Measurements from ENCODE around the gene STARD5.

STARD5 gene

GRCh38 chr15:81274931-81275707, 48.8 kb downstream of the STARD5 start:
- peak; percentile 96 for DNase-seq (ENCODE audit: low read depth, low spot score)

DNA sequence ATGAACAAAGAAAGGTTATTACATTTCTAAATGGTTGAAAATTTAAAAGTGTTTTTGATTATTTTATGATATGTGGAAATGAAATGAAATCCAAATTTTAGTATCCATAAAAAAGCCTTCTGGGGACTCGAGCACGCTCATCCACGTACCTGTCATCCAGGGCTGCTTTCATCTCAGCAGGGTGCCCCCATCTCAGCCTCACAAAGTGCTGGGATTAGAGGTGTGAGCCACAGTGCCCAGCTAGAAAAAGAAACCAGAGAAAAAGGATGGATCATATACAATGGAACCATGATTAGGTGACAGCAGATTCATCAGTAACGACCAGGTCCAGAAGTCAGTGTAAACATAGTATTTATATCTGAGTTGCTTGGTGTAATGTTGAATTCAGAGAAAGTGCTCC, 49.7 kb downstream of the STARD5 start:
- no peak for DNase-seq (ENCODE audit: low read depth, low spot score)

DNA sequence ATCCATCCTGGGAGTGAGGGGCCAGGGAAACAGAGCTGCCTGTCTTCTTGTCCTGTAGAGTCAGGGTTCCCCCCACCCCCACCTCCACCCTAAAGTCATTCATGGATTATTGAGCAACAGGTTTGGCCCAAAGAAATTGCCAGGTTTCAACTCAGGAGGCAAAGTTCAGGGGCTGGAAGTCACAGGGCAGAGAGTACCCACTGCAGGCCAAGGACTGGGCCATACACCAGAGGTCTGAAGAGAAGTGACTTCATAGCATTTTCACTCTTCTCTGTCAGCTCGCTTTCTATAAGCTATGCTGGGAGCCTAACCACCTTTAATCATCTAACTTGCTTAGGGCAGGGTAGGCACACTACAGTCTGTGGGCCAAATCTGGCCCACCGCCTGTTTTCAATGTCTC, 50.1 kb downstream of the STARD5 start:
- DNase-seq (ENCODE audit: low read depth, low spot score) = no peak

- DNase-seq (ENCODE audit: low read depth, low spot score) = no peak
Observed at GRCh38 chr15:81273200-81273599, 50.7 kb downstream of the STARD5 start.

- no peak for DNase-seq (ENCODE audit: low read depth, low spot score)
Observed at GRCh38 chr15:81271761-81272644, 51.9 kb downstream of the STARD5 start.

GRCh38 chr15:81270781-81271491, 53.0 kb downstream of the STARD5 start:
- DNase-seq (ENCODE audit: low read depth, low spot score) = no peak

- DNase-seq (ENCODE audit: low read depth, low spot score) = no peak
Observed at GRCh38 chr15:81270188-81270587, 53.8 kb downstream of the STARD5 start.

DNA sequence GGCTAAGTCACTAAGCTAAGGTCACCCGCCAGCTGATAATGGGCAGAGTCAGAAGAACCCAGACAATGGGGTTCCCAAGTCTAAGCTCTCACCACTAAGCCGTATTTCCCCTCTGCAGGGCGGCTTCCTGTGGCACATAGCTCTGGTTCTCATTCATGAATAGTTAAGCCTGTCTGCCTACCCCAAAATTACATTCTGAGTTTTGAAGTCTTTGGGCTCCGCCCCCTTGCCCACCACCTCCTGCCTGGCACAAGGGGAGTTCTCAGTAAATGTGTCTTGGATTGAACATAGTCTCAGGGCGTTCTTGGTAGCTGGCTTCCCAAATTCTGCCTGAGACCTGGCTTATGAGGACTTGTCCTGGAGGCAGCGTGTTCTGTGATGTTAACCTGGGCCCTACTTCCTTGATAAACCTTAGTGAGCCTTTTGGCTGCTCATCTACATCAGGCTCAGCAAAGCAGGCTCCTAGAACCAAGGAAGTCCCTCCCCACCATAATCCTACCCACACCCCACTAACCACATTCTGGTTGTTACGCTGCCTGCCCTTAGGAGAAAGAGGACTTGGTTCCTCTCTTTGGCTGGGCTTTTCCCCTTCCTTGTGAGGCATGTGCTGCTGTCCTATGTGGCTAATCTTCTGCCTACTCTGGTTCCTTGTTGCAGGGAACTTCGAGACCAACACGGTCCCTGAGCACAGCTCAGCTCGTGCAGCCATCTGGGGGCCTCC, 54.9 kb downstream of the STARD5 start:
- DNase-seq (ENCODE audit: low read depth, low spot score) = no peak

DNA sequence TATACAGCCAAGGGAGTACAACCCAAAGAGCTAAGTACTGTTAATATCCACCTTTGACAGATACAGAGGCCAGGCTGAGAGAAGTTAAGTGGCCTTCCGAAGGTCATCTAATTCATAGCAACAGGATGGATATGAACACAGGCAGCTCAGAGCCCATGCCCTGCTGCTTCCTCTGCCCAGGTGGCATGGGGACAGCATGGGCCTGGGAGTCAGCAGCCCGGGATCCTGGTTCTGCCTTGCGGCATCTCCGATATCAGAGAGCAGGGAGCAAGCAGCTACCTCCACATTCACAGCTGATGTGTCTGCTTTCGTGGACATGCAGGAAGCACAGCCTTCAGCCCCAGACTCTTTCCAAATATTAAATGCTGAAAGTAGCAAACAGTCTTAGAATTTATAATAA, 55.6 kb downstream of the STARD5 start:
- no peak for DNase-seq (ENCODE audit: low read depth, low spot score)

DNA sequence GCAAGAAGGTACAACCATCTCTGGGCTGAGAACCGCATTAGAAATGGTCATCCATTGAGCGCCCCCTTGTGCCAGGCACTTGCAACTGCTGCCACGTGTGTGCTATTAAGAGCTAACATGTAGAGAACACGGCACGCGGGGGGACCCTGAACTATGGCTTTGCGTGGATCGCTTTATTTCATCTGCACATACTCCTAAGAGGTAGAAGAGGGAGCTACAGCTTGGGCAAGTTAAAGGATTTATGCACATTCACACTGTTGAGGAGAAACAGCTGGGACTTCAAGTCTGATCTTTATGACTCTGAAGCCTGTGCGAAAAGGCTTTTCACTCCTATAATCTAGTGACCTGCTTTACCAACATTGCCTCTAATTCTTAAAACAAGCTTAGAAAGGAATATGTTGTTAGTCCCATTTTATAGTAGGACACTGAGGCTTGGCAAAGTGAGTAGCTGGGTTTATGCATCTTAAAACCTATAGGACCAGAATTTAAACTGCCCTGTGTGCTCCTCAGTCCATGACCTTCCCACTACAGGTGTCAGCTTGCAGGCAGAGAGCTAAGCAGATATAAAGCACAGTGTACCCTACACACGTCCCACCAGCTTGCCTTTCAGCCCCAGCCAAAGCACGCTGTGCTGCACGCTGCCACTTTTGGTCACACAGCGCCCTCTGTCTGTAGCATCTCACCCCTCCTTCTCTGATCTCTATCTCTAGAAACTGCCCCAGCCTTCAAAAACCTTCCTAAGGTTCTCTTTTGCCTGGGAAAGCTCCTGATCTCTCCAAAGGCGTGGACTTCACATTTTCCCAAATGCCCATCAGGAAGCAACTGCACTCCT, 57.8 kb downstream of the STARD5 start:
- DNase-seq (ENCODE audit: low read depth, low spot score) = peak; percentile 89

DNA sequence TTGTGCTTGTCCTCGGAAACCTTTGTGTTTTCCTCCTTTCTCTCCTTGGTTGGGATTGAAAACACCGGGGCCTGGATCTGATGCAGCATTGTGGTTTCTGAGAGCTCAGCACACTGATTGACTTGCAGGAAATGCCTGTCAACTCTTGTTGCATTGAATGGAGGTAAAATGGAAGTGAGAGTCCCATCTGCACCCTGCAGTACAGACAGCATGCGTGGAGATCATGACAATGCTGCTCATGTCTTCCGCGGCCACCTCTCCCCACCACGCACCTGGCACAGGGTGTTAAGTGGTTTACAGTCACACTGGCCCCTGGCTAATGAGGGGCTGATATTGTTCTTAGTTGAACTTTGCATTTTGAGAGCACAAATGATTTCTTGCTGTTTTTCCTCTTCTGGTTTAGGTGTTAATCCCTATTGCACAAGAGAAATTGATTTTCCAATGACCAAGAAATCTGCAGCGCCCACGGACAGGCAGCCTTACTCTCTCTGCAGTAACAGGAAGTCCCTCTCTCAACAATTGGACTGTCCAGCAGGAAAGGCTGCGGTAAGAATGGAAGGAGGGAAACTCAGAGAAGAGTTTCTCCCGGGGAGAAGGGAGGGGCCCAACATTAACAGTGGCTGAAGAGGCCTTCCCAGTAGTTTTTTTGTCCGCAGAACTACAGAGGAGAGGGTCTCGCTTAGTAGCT, 58.5 kb downstream of the STARD5 start:
- no peak for DNase-seq (ENCODE audit: low read depth, low spot score)

DNA sequence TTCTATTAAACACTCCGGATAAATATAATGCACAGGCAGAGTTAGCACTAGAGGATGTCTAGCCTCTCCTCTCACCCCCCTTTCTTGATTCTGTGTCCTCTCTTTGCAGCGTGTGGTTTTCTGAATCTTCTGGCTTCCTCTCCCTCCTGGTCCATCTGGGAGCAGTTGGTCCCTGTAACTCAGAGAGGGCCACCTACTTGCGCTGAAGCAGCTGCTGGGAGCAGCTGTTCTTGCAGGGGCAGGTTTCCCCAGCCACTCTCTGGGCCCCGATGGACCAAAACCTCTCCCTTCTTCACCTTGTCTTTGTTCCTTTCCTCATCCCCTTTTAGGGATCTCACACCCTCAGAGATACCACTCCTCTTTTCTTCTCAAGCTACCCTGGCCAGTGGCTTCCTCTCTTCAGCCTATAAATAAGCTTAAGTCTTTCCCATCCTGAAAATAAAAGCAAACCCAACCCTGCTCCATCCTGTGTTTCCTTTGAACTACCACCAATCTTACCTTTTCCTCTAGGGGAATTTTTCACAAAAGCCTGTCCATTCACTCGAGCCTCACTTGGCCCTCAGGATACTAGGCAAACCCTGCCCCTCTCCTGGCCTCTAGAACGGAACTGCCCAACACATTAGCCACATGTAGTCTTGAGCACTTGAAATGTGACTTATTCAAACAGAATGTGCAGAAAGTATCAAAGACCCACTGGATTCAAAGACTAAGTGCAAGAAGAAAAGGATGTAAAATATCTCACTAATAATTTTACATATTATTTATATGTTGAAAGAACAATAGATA, 59.7 kb downstream of the STARD5 start:
- no peak for DNase-seq (ENCODE audit: low read depth, low spot score)

DNA sequence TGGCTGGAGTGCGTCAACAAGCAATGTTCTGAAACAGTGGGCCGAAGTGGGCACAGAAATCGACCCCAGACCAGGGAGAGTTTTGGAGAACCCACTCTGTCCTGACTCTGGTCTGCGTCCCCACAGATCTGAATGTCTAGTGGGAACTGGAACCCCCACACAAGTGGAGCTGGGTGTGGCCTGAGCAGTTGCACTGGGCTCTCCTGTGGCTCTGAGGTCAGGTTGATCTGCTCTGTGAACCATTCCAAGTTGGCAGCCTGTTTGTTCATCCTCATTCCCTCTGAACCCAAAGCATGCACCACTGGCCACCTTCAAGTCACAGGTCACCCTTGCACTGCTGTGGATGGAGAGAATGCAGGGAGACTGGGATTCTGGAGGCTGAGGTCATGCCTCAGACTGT, 60.5 kb downstream of the STARD5 start:
- DNase-seq (ENCODE audit: low read depth, low spot score) = no peak

DNA sequence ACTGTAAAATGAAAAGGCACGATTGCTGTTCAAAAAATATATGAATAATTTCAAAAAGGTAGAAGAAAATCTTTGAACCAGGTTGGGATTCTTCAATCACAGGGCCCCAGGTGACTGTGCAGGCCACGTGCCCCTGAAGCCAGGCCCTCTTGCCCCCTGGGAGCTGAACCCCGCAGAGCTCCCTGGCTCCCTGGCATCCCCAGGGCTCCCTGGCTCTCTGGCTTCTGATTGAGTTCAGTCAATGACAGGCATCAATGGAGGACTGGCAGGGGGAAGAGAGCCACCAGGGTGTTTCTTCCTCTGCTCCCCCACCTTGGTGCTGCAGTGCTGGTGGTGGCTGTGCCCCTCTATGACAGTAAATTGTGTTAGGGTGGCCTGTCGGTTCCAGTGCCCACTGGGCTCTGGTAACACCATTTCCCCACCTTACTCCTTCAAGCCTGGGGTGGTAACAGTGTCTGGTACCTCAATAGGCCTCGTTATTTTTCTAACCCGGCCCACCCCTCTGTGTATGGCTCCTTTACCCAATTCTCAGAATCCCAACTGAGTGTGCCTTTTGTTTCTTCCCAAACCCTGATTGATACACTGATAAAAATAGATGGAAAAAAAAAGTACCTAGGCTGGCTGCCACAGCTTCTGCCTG, 62.6 kb downstream of the STARD5 start:
- DNase-seq (ENCODE audit: low read depth, low spot score) = no peak

GRCh38 chr15:81259760-81260298, 64.1 kb downstream of the STARD5 start:
- no peak for DNase-seq (ENCODE audit: low read depth, low spot score)

Data from ELF-1 (cell line).